Chondrocyte (in vitro differentiated cells): ENCODE data around the gene PLVAP. TPM values are rescaled to one million over a fixed set of nuclear protein-coding genes. Genes with fewer than 3 reads are reported as not detected.

Source experiments
- DNase-seq: peaks from one replicate; pipeline ENCODE4 v3.0.0; 2021; ENCODE audit warnings: mixed read lengths, low spot score
- H3K27ac Mint-ChIP-seq: one replicate; pipeline ENCODE4 v1.8.0; 2021; ENCODE audit warnings: mild to moderate bottlenecking, moderate library complexity, mixed read lengths; ENCODE audit not compliant: unreplicated experiment
- H3K27me3 Mint-ChIP-seq: 2 replicates; pipeline ENCODE4 v1.8.0; 2021; ENCODE audit warnings: low read depth, mixed read lengths
- H3K36me3 Mint-ChIP-seq: 2 replicates; pipeline ENCODE4 v1.8.0; 2021; ENCODE audit warnings: low read depth, mixed read lengths
- H3K4me1 Mint-ChIP-seq: 2 replicates; pipeline ENCODE4 v1.8.0; 2021; ENCODE audit warnings: low read depth, mild to moderate bottlenecking, mixed read lengths
- H3K4me3 Mint-ChIP-seq: one replicate; pipeline ENCODE4 v1.8.0; 2021; ENCODE audit warnings: mild to moderate bottlenecking, moderate library complexity, mixed read lengths; ENCODE audit not compliant: unreplicated experiment
- H3K9me3 Mint-ChIP-seq: 2 replicates; pipeline ENCODE4 v1.8.0; 2021; ENCODE audit warnings: low read depth, mixed read lengths
- CTCF ChIP-seq: fragments of 200-600 bp; sonication (generic); IDR thresholded peaks from 2 replicates; pipeline ENCODE4 v1.5.0; 2021; ENCODE audit warnings: antibody characterized with exemption, mild to moderate bottlenecking, moderate library complexity
- total RNA-seq: library from RNA; stranded (reverse); gene quantifications from 3 replicates; pipeline ENCODE4 v1.2.1, GENCODE V29; 2021

Gene PLVAP
- total RNA-seq, 1 donor from 2014 or later, result 0.22 TPM

DNA sequence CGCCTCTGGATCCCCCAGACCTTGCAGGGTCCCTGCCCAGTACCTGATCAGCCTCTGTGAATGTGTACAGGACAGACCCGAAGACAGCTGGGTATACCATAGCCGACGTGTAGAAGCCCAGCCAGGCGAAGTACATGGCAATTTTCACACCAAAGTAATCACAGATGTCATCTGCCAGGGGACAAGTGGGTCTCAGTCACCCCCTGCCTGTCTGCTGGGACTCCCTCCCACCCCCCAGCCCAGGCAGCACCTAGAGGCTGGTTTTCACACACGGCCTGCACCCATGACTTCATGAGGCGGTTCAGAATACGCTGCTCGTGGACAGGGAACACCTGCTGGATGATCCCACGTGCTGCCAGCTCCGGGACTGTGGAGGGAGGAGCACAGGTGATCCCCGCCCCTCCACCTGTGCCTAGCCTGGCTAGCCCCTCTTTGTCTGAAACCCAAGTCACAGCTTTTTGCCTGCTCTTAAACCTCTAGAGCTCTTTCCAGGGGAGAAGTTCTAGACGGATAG is 46.0 kb downstream of the PLVAP start:
- H3K27ac Mint-ChIP-seq, result no peak overlapping the region
- no peaks in the 10 kb centered on the region for H3K9me3 Mint-ChIP-seq
- H3K27me3 Mint-ChIP-seq, result no peaks in the 10 kb centered on the region
- H3K36me3 Mint-ChIP-seq, result peaks cover 8% of the 10 kb centered on the region
- H3K4me3 Mint-ChIP-seq, result no peak overlapping the region
- DNase-seq, result no peak
- peaks cover 15% of the 10 kb centered on the region for H3K4me1 Mint-ChIP-seq
- TF ChIP-seq CTCF, result no peak

DNA sequence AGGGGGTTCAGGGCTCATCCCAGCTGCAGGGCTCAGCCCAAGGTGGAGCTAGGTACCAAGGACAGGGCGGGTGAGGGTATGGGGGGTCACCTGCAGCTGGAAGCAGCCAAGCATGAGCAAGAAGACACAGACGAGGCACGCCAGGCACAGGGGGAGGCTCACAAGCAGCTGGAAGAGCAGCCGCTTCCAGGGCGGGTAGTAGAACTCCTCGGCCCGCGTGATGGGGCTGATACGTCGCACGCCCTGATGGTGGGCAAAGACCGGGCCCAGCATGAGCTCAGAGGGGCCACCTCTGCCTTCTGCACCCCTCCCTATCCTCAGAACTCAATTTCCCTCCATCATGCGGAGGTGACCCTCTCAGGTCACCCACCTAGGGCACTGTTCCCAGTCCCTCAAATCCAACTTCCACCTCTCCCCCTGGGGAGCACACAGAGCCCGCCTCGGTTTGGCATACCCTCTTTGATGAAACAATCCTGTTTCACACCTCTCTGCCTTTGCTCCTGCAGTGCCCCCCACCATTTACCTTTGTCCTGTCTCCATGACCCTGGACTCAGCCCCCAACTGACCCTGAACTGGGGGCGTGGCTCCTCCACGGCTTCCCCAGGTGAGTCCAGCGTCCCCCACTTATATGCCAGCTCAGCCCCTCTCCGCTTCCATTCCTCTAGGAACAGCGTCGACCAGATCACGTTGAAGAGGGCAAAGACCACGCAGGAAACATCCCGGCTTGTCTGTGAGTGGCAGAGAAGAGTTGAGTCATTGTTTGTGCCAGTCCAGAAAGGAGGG is 46.7 kb downstream of the PLVAP start:
- DNase-seq, result no peak
- Mint-ChIP-seq H3K9me3 (no peaks in the 10 kb centered on the region), H3K27me3 (no peaks in the 10 kb centered on the region), H3K27ac (no peak overlapping the region), H3K4me1 (peaks cover 19% of the 10 kb centered on the region), H3K4me3 (no peak overlapping the region), H3K36me3 (peaks cover 8% of the 10 kb centered on the region)
- no peak for TF ChIP-seq CTCF

DNA sequence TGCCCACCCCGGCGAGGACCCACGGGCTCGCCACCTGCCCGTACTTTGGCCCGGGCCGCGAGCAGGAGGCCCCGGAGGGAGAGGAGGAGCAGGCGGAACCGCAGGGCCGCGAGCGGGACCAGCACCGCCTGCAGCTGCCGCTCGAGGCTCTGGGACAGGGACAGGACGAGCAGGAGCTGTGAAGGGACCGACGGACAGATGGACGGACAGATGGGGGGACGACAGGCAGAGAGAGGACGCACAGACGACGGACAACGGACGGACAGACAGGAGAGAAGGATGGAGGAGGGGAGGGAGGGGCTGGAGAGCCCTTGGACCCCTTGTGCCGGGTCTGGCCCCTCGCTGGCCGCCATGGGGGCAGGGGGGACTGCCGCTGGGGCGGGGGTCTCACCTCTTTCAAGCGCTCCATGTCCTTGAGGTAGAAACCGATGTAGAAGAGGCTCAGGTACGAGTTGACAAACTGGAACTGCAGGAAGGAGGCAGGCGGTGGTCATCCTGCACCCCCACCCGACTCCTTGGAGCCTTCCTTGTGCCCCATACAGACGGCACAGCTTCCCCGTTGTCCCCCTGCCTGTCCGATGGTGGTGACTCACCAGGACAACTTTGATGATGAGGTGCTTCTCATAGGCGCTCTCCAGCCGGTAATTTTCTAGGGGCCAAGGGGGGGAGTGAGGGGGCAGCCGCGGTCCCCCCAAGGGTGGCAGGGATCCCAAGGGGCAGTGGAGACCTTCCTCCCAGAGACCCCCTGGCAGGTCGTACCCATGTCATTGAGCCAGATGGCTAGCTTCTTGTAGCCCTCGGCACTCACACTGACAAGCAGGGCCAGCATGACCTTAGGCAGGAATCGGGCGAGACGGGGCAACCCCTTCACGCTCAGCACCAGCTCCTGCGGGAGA is 47.5 kb downstream of the PLVAP start:
- H3K27me3 Mint-ChIP-seq, result no peaks in the 10 kb centered on the region

GRCh38 chr19:17328517-17329365 is 48.4 kb downstream of the PLVAP start:
- no peak overlapping the region for H3K4me3 Mint-ChIP-seq
- peaks cover 8% of the 10 kb centered on the region for H3K36me3 Mint-ChIP-seq
- no peak for TF ChIP-seq CTCF

More for the DNA sequence above, 47.5 kb downstream of the PLVAP start:
- Mint-ChIP-seq H3K9me3 (no peaks in the 10 kb centered on the region), H3K36me3 (peaks cover 8% of the 10 kb centered on the region), H3K4me3 (no peak overlapping the region), H3K4me1 (peaks cover 12% of the 10 kb centered on the region), H3K27ac (no peak overlapping the region)
- no peak for TF ChIP-seq CTCF
- no peak for DNase-seq

More at GRCh38 chr19:17328517-17329365, 48.4 kb downstream of the PLVAP start:
- H3K27me3 Mint-ChIP-seq, result no peaks in the 10 kb centered on the region
- no peak overlapping the region for H3K27ac Mint-ChIP-seq
- no peak for DNase-seq
- H3K9me3 Mint-ChIP-seq, result no peaks in the 10 kb centered on the region
- peaks cover 9% of the 10 kb centered on the region for H3K4me1 Mint-ChIP-seq
